22Rv1 (cell line): ENCODE measurements around the gene TTC21A.

ENCODE experiments used
- H3K27ac ChIP-seq: fragments of 450-650 bp; 2 replicates; pipeline ENCODE4 v1.5.1; 2017
- CTCF ChIP-seq: fragments of 450-650 bp; IDR thresholded peaks from 2 replicates; pipeline ENCODE4 v1.5.1; 2017; ENCODE audit warnings: mild to moderate bottlenecking
- ZFX ChIP-seq: fragments of 450-650 bp; IDR thresholded peaks from 2 replicates; pipeline ENCODE4 v1.6.1; 2017; ENCODE audit warnings: antibody characterized with exemption, borderline replicate concordance

Gene TTC21A

GRCh38 chr3:39112113-39112512, 4.6 kb downstream of the TTC21A start:
- TF ChIP-seq ZFX (no peak), CTCF (no peak)

GRCh38 chr3:39112535-39112934, 5.1 kb downstream of the TTC21A start:
- TF ChIP-seq CTCF (no peak), ZFX (no peak)

More at GRCh38 chr3:39112113-39112512, 4.6 kb downstream of the TTC21A start:
- H3K27ac ChIP-seq: no peak overlapping the region

GRCh38 chr3:39113291-39113690, 5.8 kb downstream of the TTC21A start:
- no peak for TF ChIP-seq CTCF
- no peak for TF ChIP-seq ZFX
- H3K27ac ChIP-seq: no peak overlapping the region

More at GRCh38 chr3:39112535-39112934, 5.1 kb downstream of the TTC21A start:
- no peak overlapping the region for H3K27ac ChIP-seq

GRCh38 chr3:39114456-39114855, 7.0 kb downstream of the TTC21A start:
- TF ChIP-seq CTCF: no peak
- no peak overlapping the region for H3K27ac ChIP-seq

- TF ChIP-seq CTCF (no peak), ZFX (no peak)
- no peak overlapping the region for H3K27ac ChIP-seq
Observed at GRCh38 chr3:39115870-39116269, 8.4 kb downstream of the TTC21A start.

- no peak overlapping the region for H3K27ac ChIP-seq
- no peak for TF ChIP-seq CTCF
- no peak for TF ChIP-seq ZFX
Observed at GRCh38 chr3:39118079-39118478, 10.6 kb downstream of the TTC21A start.

- TF ChIP-seq ZFX (no peak), CTCF (no peak)
- no peak overlapping the region for H3K27ac ChIP-seq
Observed at GRCh38 chr3:39118931-39119660, 11.6 kb downstream of the TTC21A start.
